ENCODE results near the gene FBXO28. TPM values are rescaled to one million over a fixed set of nuclear protein-coding genes. Genes with fewer than 3 reads are reported as not detected.

FBXO28 gene, protein sequence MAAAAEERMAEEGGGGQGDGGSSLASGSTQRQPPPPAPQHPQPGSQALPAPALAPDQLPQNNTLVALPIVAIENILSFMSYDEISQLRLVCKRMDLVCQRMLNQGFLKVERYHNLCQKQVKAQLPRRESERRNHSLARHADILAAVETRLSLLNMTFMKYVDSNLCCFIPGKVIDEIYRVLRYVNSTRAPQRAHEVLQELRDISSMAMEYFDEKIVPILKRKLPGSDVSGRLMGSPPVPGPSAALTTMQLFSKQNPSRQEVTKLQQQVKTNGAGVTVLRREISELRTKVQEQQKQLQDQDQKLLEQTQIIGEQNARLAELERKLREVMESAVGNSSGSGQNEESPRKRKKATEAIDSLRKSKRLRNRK
- total RNA-seq, result 48.7 and 51.6 TPM in 2 replicates

DNA sequence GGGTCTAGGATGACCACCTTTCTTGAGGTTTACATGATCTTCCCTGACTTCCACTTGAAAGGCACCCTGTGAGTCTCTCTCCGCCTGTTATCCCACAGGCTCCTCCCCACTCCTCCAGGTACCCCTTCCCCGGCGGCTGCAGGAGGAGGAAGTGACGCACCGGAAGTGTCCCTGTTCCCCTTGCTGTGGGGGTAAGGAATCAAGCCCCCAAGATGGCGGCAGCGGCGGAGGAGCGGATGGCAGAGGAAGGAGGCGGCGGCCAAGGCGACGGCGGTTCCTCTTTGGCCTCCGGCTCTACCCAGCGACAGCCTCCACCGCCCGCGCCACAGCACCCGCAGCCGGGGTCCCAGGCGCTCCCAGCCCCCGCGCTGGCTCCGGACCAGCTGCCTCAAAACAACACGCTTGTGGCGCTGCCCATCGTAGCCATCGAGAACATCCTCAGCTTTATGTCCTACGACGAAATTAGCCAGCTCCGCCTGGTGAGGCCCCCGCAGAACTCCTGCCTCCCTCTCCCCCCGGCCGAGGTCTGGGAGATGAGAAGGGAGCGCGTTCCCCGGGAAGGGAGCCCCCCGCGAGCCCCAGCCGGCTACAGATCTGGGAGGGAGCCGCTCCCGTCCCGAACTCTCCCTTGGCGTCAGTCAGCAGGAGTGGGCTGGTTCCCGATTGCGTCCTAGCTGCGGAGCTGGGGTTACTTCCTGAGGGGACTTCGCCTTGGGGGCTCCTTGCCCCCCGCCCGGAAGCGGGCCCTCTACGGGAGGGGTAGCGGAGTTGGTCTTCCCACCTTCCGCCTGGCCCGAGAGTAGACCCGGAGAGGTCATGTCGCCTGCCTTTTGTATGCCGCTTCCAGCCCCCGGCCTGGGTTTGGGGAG lies at the start of gene FBXO28:
Gene FBXO28, plus strand, starts transcription at position 194 of the 869 bp plus-strand sequence. Its CDS starts 19 bp downstream, at position 213.

DNA sequence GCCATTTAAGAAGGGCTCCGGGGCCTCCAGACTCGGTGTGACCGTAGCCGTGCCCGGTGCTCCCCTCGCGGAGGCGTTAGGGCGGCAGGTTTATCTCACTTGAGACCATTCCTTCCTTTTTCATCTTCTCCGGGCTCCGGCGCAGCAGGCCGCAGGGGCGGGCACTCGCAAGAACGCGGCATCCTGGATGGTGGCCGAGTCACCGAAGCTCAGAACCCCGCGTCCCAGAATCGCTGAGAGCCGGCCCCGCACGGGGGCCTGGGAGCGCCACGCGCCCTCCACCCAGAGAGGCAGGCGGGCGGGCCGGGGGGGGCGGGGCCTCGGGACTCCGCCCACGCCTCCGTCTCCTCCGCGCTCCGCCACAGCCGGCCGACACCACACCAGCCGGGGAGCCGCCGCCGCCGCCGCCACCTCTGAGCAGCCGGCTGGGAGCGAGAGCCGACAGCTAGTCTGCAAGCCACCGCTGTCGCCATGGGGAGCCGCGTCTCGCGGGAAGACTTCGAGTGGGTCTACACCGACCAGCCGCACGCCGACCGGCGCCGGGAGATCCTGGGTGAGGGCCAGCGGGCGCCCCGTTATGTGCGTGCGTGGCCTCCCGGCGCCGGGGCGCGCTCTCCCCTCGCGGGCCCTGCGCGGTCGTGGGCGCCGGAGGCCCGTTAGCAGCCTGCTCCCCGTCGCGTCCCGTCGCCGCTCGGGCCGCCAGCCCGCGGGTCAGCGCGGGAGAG lies 69.1 kb downstream of the FBXO28 start, which contains the start of gene DEGS1:
Gene DEGS1, plus strand, starts transcription at position 375 of the 725 bp plus-strand sequence. Its CDS starts 97 bp downstream, at position 472.

Small RNAs within 50 kb of the gene (small RNA-seq; reads per million reads assigned to genes)
- 0.50 reads per million, percentile 11 among the genes with 10 or more reads in this experiment for gene AC092809.3
- gene RF00139, result not detected
- not detected for gene RN7SKP49

Other genes with a start within 250 kb of the FBXO28 start
- 112 and 122 TPM in 2 replicates for gene DEGS1, start 69.1 kb downstream of the FBXO28 start, total RNA-seq
- 25.1 and 33.0 TPM in 2 replicates for gene NVL, start 216.1 kb downstream of the FBXO28 start, total RNA-seq
- gene CNIH4, start 242.8 kb downstream of the FBXO28 start, total RNA-seq, result 77.2 and 77.7 TPM in 2 replicates